ENCODE measurements around the gene SMAD1. TPM values are rescaled to one million over a fixed set of nuclear protein-coding genes. Genes with fewer than 3 reads are reported as not detected.

The SMAD1 gene
- polyA plus RNA-seq, 1 experiment: 64.7 TPM

- POLR2A ChIA-PET: no interaction called here
- Histone ChIP-seq H3K9me3 (ENCODE audit: control insufficient read depth, insufficient read depth, low read length) (no peaks in the 10 kb centered on the region), H3K27ac (ENCODE audit: low read depth, low read length) (no peak overlapping the region), H3K27me3 (ENCODE audit: control insufficient read depth, insufficient read depth, low read length) (peaks cover 2% of the 10 kb centered on the region), H3K4me3 (ENCODE audit: low read depth, low read length) (no peak overlapping the region)
- no peak for TF ChIP-seq CTCF (IDR thresholded peaks at IDR 0.05; ENCODE audit: low read depth, low read length)
- no peak for DNase-seq (ENCODE audit: low read depth, low spot score)
- CTCF ChIA-PET: no interaction called here
Observed at GRCh38 chr4:145437466-145437865, 44.2 kb upstream of the SMAD1 start.

GRCh38 chr4:145438298-145438697, 43.4 kb upstream of the SMAD1 start:
- ChIA-PET CTCF (no interaction called here), POLR2A (no interaction called here)
- Histone ChIP-seq H3K27ac (ENCODE audit: low read depth, low read length) (no peak overlapping the region), H3K4me3 (ENCODE audit: low read depth, low read length) (no peak overlapping the region), H3K9me3 (ENCODE audit: control insufficient read depth, insufficient read depth, low read length) (no peaks in the 10 kb centered on the region), H3K27me3 (ENCODE audit: control insufficient read depth, insufficient read depth, low read length) (peaks cover 2% of the 10 kb centered on the region)
- no peak for TF ChIP-seq CTCF (IDR thresholded peaks at IDR 0.05; ENCODE audit: low read depth, low read length)
- DNase-seq (ENCODE audit: low read depth, low spot score): no peak

- H3K27ac ChIP-seq (ENCODE audit: low read depth, low read length): no peak overlapping the region
- no peaks in the 10 kb centered on the region for H3K9me3 ChIP-seq (ENCODE audit: control insufficient read depth, insufficient read depth, low read length)
- H3K4me3 ChIP-seq (ENCODE audit: low read depth, low read length): no peak overlapping the region
- ChIA-PET POLR2A (no interaction called here), CTCF (no interaction called here)
- no peak for TF ChIP-seq CTCF (IDR thresholded peaks at IDR 0.05; ENCODE audit: low read depth, low read length)
- peaks cover 2% of the 10 kb centered on the region for H3K27me3 ChIP-seq (ENCODE audit: control insufficient read depth, insufficient read depth, low read length)
- DNase-seq (ENCODE audit: low read depth, low spot score): no peak
Observed at GRCh38 chr4:145440292-145441007, 41.2 kb upstream of the SMAD1 start.

GRCh38 chr4:145446184-145446583, 35.5 kb upstream of the SMAD1 start:
- ChIA-PET CTCF (no interaction called here), POLR2A (no interaction called here)
- no peak overlapping the region for H3K4me3 ChIP-seq (ENCODE audit: low read depth, low read length)
- TF ChIP-seq CTCF (IDR thresholded peaks at IDR 0.05; ENCODE audit: low read depth, low read length): no peak
- H3K27me3 ChIP-seq (ENCODE audit: control insufficient read depth, insufficient read depth, low read length): no peaks in the 10 kb centered on the region
- H3K27ac ChIP-seq (ENCODE audit: low read depth, low read length): no peak overlapping the region
- H3K9me3 ChIP-seq (ENCODE audit: control insufficient read depth, insufficient read depth, low read length): no peaks in the 10 kb centered on the region
- DNase-seq (ENCODE audit: low read depth, low spot score): no peak

- ChIA-PET CTCF (no interaction called here), POLR2A (no interaction called here)
- no peak overlapping the region for H3K27ac ChIP-seq (ENCODE audit: low read depth, low read length)
- H3K4me3 ChIP-seq (ENCODE audit: low read depth, low read length): no peak overlapping the region
- no peaks in the 10 kb centered on the region for H3K9me3 ChIP-seq (ENCODE audit: control insufficient read depth, insufficient read depth, low read length)
- TF ChIP-seq CTCF (IDR thresholded peaks at IDR 0.05; ENCODE audit: low read depth, low read length): no peak
- peaks cover 4% of the 10 kb centered on the region for H3K27me3 ChIP-seq (ENCODE audit: control insufficient read depth, insufficient read depth, low read length)
- DNase-seq (ENCODE audit: low read depth, low spot score): no peak
Observed at GRCh38 chr4:145451895-145452294, 29.8 kb upstream of the SMAD1 start.

Measured in AG04450 (cell line).